H1 (cell line): ENCODE data around the gene SLIT3. TPM values are rescaled to one million over a fixed set of nuclear protein-coding genes. Genes with fewer than 3 reads are reported as not detected.

Source experiments
- CHD7 ChIP-seq: fragments of 300-600 bp; sonication (generic); IDR thresholded peaks from 2 replicates; pipeline ENCODE4 v1.7.1; 2012; ENCODE audit warnings: low read length, moderate library complexity, mild to moderate bottlenecking, inconsistent platforms; ENCODE audit not compliant: insufficient replicate concordance
- polyA plus RNA-seq, 7 experiments: library from polyadenylated mRNA; depleted of rRNA in 3 of 7; stranded (reverse) in 5 of 7; unstranded in 2 of 7; fragments of >200 nt in 5 of 7; fragments of 200-250 nt in 2 of 7; gene quantifications; 1 replicate in 5 of 7; 2 replicates in 1 of 7; 4 replicates in 1 of 7; pipeline versions ENCODE4 v1.2.1 to v1.2.3, GENCODE V29; 2011 to 2013; ENCODE audit warnings: missing spikeins in 2 of 7, mixed read lengths in 2 of 7
- total RNA-seq: library from RNA; stranded (reverse); fragmentation: NEBNext Ultra II Directional; extraction: Animal tissue kit (Norgen Biotek cat#: 25700); gene quantifications from 2 replicates; pipeline ENCODE4 v1.2.1, GENCODE V29; 2021

SLIT3 gene
- total and polyA plus RNA-seq, 2 of the 8 experiments (the other 6 are each of a cell fraction or from before 2014, with no cell fraction given): 1.1 to 1.2 TPM

GRCh38 chr5:168889039-168889438, 411.9 kb downstream of the SLIT3 start (continued):
- TF ChIP-seq CHD7: no peak
